ENCODE results near the gene KIF21A. TPM values are rescaled to one million over a fixed set of nuclear protein-coding genes. Genes with fewer than 3 reads are reported as not detected.

The KIF21A gene
- total RNA-seq, 4 donors from 2014 or later = 26.4 to 55.0 (median 40.7) TPM

- Histone ChIP-seq H3K9me3 (no peaks in the 10 kb centered on the region), H3K4me3 (no peak overlapping the region), H3K4me1 (no peaks in the 10 kb centered on the region), H3K27ac (no peak overlapping the region), H3K36me3 (peaks cover 12% of the 10 kb centered on the region), H3K27me3 (no peaks in the 10 kb centered on the region)
- DNase-seq (ENCODE audit: low spot score in 2 of 2) = no peak
- no peak for TF ChIP-seq POLR2AphosphoS5 (IDR thresholded peaks at IDR 0.05)
- TF ChIP-seq CTCF (IDR thresholded peaks at IDR 0.05) = no peak
- WGBS = 71% methylated on average over 6 of the region's 6 CpGs
These were observed 115.0 kb downstream of the KIF21A start for GRCh38 chr12:39327965-39328364.

GRCh38 chr12:39327510-39327909 lies 115.4 kb downstream of the KIF21A start:
- no peak for TF ChIP-seq EP300 (IDR thresholded peaks at IDR 0.05)
- TF ChIP-seq CTCF (IDR thresholded peaks at IDR 0.05) = no peak
- no peak for TF ChIP-seq POLR2AphosphoS5 (IDR thresholded peaks at IDR 0.05)
- no peak for TF ChIP-seq POLR2A (IDR thresholded peaks at IDR 0.05)
- H3K27me3 ChIP-seq = no peaks in the 10 kb centered on the region
- no peaks in the 10 kb centered on the region for H3K9me3 ChIP-seq
- H3K36me3 ChIP-seq = peaks cover 13% of the 10 kb centered on the region
- DNase-seq (ENCODE audit: low spot score in 2 of 2) = no peak
- H3K4me3 ChIP-seq = no peak overlapping the region
- H3K27ac ChIP-seq = no peak overlapping the region
- H3K4me1 ChIP-seq = no peaks in the 10 kb centered on the region
- 86% methylated on average over 1 of the region's 1 CpG for WGBS

GRCh38 chr12:39319180-39319579 lies 123.7 kb downstream of the KIF21A start:
- Histone ChIP-seq H3K9me3 (no peaks in the 10 kb centered on the region), H3K4me1 (no peaks in the 10 kb centered on the region), H3K27ac (no peak overlapping the region), H3K4me3 (no peak overlapping the region), H3K36me3 (peaks cover 3% of the 10 kb centered on the region), H3K27me3 (no peaks in the 10 kb centered on the region)
- TF ChIP-seq CTCF (IDR thresholded peaks at IDR 0.05) (no peak), POLR2A (IDR thresholded peaks at IDR 0.05) (no peak), EP300 (IDR thresholded peaks at IDR 0.05) (no peak), POLR2AphosphoS5 (IDR thresholded peaks at IDR 0.05) (no peak)
- 87% methylated on average over 3 of the region's 3 CpGs for WGBS
- no peak for DNase-seq (ENCODE audit: low spot score in 2 of 2)

GRCh38 chr12:39314547-39314946 lies 128.4 kb downstream of the KIF21A start:
- H3K4me3 ChIP-seq = no peak overlapping the region
- H3K27me3 ChIP-seq = no peaks in the 10 kb centered on the region
- H3K4me1 ChIP-seq = no peaks in the 10 kb centered on the region
- TF ChIP-seq POLR2A (IDR thresholded peaks at IDR 0.05) = no peak
- TF ChIP-seq CTCF (IDR thresholded peaks at IDR 0.05) = no peak
- TF ChIP-seq POLR2AphosphoS5 (IDR thresholded peaks at IDR 0.05) = no peak
- no peak for TF ChIP-seq EP300 (IDR thresholded peaks at IDR 0.05)
- no peak for DNase-seq (ENCODE audit: low spot score in 2 of 2)
- no peaks in the 10 kb centered on the region for H3K9me3 ChIP-seq
- no peak overlapping the region for H3K27ac ChIP-seq
- H3K36me3 ChIP-seq = peaks cover 8% of the 10 kb centered on the region

- Histone ChIP-seq H3K27ac (no peak overlapping the region), H3K9me3 (no peaks in the 10 kb centered on the region), H3K4me1 (no peaks in the 10 kb centered on the region), H3K27me3 (no peaks in the 10 kb centered on the region), H3K4me3 (no peak overlapping the region), H3K36me3 (peaks cover 27% of the 10 kb centered on the region)
- 88% methylated on average over 4 of the region's 4 CpGs for WGBS
- DNase-seq (ENCODE audit: low spot score in 2 of 2) = no peak
- TF ChIP-seq POLR2AphosphoS5 (IDR thresholded peaks at IDR 0.05) = no peak
- TF ChIP-seq EP300 (IDR thresholded peaks at IDR 0.05) = no peak
- TF ChIP-seq CTCF (IDR thresholded peaks at IDR 0.05) = no peak
- no peak for TF ChIP-seq POLR2A (IDR thresholded peaks at IDR 0.05)
These were observed 133.4 kb downstream of the KIF21A start for GRCh38 chr12:39309516-39309915.
